ENCODE measurements around the gene KCNIP4.

GRCh38 chr4:21005647-21006046 lies 942.9 kb downstream of the KCNIP4 start:
- TF ChIP-seq CTCF (IDR thresholded peaks at IDR 0.05) (no peak), POLR2A (IDR thresholded peaks at IDR 0.05) (no peak)
